Smooth muscle cell (in vitro differentiated cells): Measurements from ENCODE around the gene RRP8. TPM values are rescaled to one million over a fixed set of nuclear protein-coding genes. Genes with fewer than 3 reads are reported as not detected.

Experiments used
- DNase-seq: peaks from one replicate; lab custom pipeline; 2025; ENCODE audit not compliant: unreplicated experiment; lab: John Stamatoyannopoulos, UW
- H2AFZ ChIP-seq: fragments of 200-600 bp; sonication (generic); 2 replicates; pipeline ENCODE4 v1.6.0; 2016; ENCODE audit warnings: antibody characterized with exemption, low read depth, mild to moderate bottlenecking
- H3F3A ChIP-seq: fragments of 200-600 bp; sonication (generic); 2 replicates; pipeline ENCODE4 v1.6.0; 2017; ENCODE audit warnings: antibody characterized with exemption, low read depth
- H3K27ac ChIP-seq: fragments of 200-600 bp; sonication (generic); 2 replicates; pipeline ENCODE4 v1.5.1; 2016; ENCODE audit warnings: low read depth, mild to moderate bottlenecking
- H3K27me3 ChIP-seq: fragments of 200-600 bp; sonication (generic); 2 replicates; pipeline ENCODE4 v1.6.1; 2016; ENCODE audit warnings: low read depth, mild to moderate bottlenecking
- H3K36me3 ChIP-seq: fragments of 200-600 bp; sonication (generic); 2 replicates; pipeline ENCODE4 v1.5.1; 2016; ENCODE audit warnings: low read depth
- H3K4me1 ChIP-seq: fragments of 200-600 bp; sonication (generic); 2 replicates; pipeline ENCODE4 v1.5.1; 2016; ENCODE audit warnings: low read depth
- H3K4me2 ChIP-seq: fragments of 200-600 bp; sonication (generic); 2 replicates; pipeline ENCODE4 v1.6.0; 2016; ENCODE audit warnings: mild to moderate bottlenecking
- H3K4me3 ChIP-seq: fragments of 200-600 bp; sonication (generic); 2 replicates; pipeline ENCODE4 v1.5.1; 2016; ENCODE audit warnings: mild to moderate bottlenecking
- H3K79me2 ChIP-seq: fragments of 200-600 bp; sonication (generic); 2 replicates; pipeline ENCODE4 v1.6.0; 2016; ENCODE audit warnings: low read depth, mild to moderate bottlenecking
- H3K9ac ChIP-seq: fragments of 200-600 bp; sonication (generic); 2 replicates; pipeline ENCODE4 v1.6.0; 2016; ENCODE audit warnings: low read depth
- H3K9me3 ChIP-seq: fragments of 200-600 bp; sonication (generic); replicated peaks from 2 replicates; pipeline ENCODE4 v1.5.1; 2016; ENCODE audit warnings: low read depth
- H4K20me1 ChIP-seq: fragments of 200-600 bp; sonication (generic); 2 replicates; pipeline ENCODE4 v1.6.0; 2016; ENCODE audit warnings: low read depth
- WGBS: methylation state at CpG from one replicate; pipeline ENCODE4 v1.1.7; 2016; ENCODE audit warnings: low lambda C conversion rate; 5-methylcytosine and 5-hydroxymethylcytosine counted together
- polyA plus RNA-seq: library from polyadenylated mRNA; unstranded; fragments of >200 nt; fragmentation: Nextera tagmentation; extraction: Ambion mirVana; gene quantifications from 2 replicates; pipeline ENCODE4 v1.2.1, GENCODE V29; 2016
- total RNA-seq: library from RNA; depleted of rRNA; stranded (reverse); fragments of >200 nt; gene quantifications from 2 replicates; pipeline ENCODE4 v1.2.3, GENCODE V29; 2014
- TF ChIP-seq, protein P1 (sequence below): fragments of 200-600 bp; sonication (generic); IDR thresholded peaks from 2 replicates; pipeline ENCODE4 v1.5.1; 2017; ENCODE audit warnings: borderline replicate concordance, mild to moderate bottlenecking, antibody characterized with exemption; ENCODE audit not compliant: insufficient read depth, poor library complexity, severe bottlenecking

RRP8 gene
- total and polyA plus RNA-seq, 2 experiments from 2014 or later = 10.2 to 24.9 TPM

DNA sequence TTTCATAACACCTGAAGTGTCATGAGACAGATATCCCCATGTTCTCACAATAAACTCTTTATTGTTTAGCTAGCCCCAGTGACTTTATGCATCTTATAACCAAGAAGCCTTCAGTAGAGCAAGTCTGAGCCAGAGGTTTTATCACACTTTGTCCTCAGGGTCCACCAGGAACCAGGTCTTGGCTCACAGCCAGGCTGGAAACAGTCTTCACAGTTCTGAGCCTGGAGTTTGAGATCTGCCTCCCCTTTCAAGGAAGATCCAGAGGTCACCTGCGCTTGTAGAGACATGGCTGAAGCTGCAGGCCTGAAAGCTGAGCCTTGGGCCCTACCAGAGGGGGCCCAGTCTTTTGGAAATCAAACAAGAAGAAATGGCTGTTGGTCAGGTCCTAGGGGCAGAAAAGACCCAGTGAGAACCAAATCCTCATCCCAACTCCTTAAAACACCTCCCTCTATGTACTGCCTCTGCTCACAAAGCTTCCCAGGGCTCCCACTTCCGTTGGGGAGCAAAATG, 3.5 kb downstream of the RRP8 start:
- Histone ChIP-seq H3K4me3 (no peak overlapping the region), H3K79me2 (peaks cover 56% of the 10 kb centered on the region), H3K4me2 (no peak overlapping the region), H3K9ac (no peak overlapping the region), H4K20me1 (peaks cover 20% of the 10 kb centered on the region), H3K36me3 (peaks cover 5% of the 10 kb centered on the region), H3K27ac (no peak overlapping the region), H3K9me3 (no peaks in the 10 kb centered on the region), H2AFZ (no peak overlapping the region), H3K27me3 (no peaks in the 10 kb centered on the region), H3K4me1 (peaks cover 9% of the 10 kb centered on the region), H3F3A (peaks cover 6% of the 10 kb centered on the region)
- 94% methylated on average over 2 of the region's 2 CpGs for WGBS
- TF ChIP-seq, protein P1, sequence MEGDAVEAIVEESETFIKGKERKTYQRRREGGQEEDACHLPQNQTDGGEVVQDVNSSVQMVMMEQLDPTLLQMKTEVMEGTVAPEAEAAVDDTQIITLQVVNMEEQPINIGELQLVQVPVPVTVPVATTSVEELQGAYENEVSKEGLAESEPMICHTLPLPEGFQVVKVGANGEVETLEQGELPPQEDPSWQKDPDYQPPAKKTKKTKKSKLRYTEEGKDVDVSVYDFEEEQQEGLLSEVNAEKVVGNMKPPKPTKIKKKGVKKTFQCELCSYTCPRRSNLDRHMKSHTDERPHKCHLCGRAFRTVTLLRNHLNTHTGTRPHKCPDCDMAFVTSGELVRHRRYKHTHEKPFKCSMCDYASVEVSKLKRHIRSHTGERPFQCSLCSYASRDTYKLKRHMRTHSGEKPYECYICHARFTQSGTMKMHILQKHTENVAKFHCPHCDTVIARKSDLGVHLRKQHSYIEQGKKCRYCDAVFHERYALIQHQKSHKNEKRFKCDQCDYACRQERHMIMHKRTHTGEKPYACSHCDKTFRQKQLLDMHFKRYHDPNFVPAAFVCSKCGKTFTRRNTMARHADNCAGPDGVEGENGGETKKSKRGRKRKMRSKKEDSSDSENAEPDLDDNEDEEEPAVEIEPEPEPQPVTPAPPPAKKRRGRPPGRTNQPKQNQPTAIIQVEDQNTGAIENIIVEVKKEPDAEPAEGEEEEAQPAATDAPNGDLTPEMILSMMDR = no peak
- no peak for DNase-seq

DNA sequence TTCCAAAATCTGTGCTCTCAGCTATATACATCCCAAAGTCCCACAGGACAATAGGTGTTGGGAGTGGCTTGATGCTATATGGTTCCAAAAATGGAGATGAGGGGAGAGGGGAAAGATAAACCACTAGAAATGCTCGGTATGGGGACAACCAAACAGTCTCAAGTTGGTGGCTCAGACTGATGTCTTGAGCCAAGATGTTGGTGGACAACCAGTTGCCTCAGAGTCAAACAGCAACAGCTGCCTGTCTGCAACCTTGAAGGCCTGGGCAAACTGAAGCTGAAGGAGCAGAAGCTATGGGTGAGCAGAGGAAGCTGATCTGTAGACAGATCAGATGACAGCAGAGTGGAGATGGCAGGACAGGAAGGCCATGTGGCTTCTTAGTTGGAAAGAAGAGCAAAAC, 4.0 kb downstream of the RRP8 start:
- no peak overlapping the region for H3K27ac ChIP-seq
- peaks cover 5% of the 10 kb centered on the region for H3K36me3 ChIP-seq
- peaks cover 51% of the 10 kb centered on the region for H3K79me2 ChIP-seq
- no peak overlapping the region for H2AFZ ChIP-seq
- peaks cover 18% of the 10 kb centered on the region for H4K20me1 ChIP-seq
- peaks cover 1% of the 10 kb centered on the region for H3F3A ChIP-seq
- H3K4me1 ChIP-seq = peaks cover 6% of the 10 kb centered on the region
- H3K4me3 ChIP-seq = no peak overlapping the region
- H3K4me2 ChIP-seq = no peak overlapping the region
- WGBS = 85% methylated on average over 1 of the region's 1 CpG
- TF ChIP-seq, protein P1 = no peak
- no peaks in the 10 kb centered on the region for H3K27me3 ChIP-seq
- H3K9me3 ChIP-seq = no peaks in the 10 kb centered on the region
- H3K9ac ChIP-seq = no peak overlapping the region
- no peak for DNase-seq

- no peaks in the 10 kb centered on the region for H3K9me3 ChIP-seq
- H3K36me3 ChIP-seq = peaks cover 5% of the 10 kb centered on the region
- H3K4me1 ChIP-seq = peaks cover 6% of the 10 kb centered on the region
- peaks cover 17% of the 10 kb centered on the region for H4K20me1 ChIP-seq
- H3K4me3 ChIP-seq = no peak overlapping the region
- no peaks in the 10 kb centered on the region for H3K27me3 ChIP-seq
- H3K4me2 ChIP-seq = no peak overlapping the region
- no peaks in the 10 kb centered on the region for H3F3A ChIP-seq
- 94% methylated on average over 3 of the region's 3 CpGs for WGBS
- no peak overlapping the region for H3K9ac ChIP-seq
- TF ChIP-seq, protein P1 = no peak
- DNase-seq = no peak
- no peak overlapping the region for H2AFZ ChIP-seq
- no peak overlapping the region for H3K27ac ChIP-seq
- H3K79me2 ChIP-seq = peaks cover 44% of the 10 kb centered on the region
Observed at GRCh38 chr11:6598555-6598954, 4.9 kb downstream of the RRP8 start.

DNA sequence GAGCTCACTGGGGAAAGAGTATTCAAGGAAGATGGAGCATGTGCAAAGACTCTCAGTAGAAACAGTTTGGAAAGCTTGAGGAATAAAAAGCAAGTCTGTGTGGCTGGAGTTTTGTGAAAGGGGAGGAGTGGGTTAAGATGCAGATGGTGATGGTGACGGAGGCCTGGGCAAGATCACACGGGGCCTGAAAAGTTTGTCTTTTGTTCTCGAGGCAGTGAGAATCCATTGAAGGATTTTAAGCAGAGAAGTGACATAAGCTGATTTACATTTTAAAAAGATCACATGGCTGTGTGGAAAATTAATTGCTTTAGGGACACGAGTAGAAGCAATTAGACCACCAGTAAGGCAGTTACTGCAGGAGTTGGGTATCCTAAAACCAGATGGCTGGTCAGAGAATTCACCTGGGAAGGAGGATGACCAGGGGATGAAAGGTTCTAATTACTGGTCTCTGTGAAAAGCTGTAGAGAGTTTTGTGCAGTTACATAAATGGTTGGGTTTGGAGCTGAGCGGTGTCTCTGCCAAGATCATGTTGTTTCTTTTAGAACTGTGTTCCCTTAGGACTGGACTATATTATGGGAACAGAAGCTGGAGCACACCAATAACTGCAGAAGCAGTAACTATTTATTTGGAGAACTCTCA, 7.1 kb downstream of the RRP8 start:
- TF ChIP-seq, protein P1 = no peak
- no peak overlapping the region for H3K4me2 ChIP-seq
- peaks cover 5% of the 10 kb centered on the region for H3K36me3 ChIP-seq
- DNase-seq = no peak
- no peaks in the 10 kb centered on the region for H3F3A ChIP-seq
- no peaks in the 10 kb centered on the region for H3K4me1 ChIP-seq
- H3K9ac ChIP-seq = no peak overlapping the region
- no peaks in the 10 kb centered on the region for H3K9me3 ChIP-seq
- H3K4me3 ChIP-seq = no peak overlapping the region
- no peak overlapping the region for H3K27ac ChIP-seq
- WGBS = 84% methylated on average over 5 of the region's 5 CpGs
- H2AFZ ChIP-seq = no peak overlapping the region
- peaks cover 23% of the 10 kb centered on the region for H3K79me2 ChIP-seq
- peaks cover 6% of the 10 kb centered on the region for H4K20me1 ChIP-seq
- H3K27me3 ChIP-seq = no peaks in the 10 kb centered on the region
